ENCODE measurements around the gene SOX8.
"Not testable (repeated sequence)": the region's sequence is repeated elsewhere in the genome, so short reads cannot be mapped to it uniquely, and the experiment has no call there.

Gene SOX8

DNA sequence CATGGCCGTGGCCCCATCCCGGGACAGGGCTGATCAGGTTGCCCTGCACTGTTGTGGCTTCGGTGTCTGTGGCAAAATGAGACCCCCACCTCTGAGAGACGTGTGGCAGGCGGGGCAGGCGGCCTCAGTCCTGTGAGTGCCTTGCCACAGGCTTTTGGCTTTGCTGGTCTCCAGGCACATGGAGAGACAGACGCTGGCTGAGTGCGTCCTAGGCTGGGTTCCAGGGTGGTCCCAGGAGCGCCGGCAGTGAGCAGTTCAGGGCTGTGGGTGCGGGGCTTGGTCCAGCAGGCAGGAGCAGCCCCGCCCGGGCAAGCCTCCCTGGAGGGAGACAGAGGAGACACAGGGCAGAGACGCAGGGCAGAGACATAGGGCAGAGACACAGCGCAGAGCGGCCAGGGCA, 29.2 kb downstream of the SOX8 start:
- no peak for DNase-seq

DNA sequence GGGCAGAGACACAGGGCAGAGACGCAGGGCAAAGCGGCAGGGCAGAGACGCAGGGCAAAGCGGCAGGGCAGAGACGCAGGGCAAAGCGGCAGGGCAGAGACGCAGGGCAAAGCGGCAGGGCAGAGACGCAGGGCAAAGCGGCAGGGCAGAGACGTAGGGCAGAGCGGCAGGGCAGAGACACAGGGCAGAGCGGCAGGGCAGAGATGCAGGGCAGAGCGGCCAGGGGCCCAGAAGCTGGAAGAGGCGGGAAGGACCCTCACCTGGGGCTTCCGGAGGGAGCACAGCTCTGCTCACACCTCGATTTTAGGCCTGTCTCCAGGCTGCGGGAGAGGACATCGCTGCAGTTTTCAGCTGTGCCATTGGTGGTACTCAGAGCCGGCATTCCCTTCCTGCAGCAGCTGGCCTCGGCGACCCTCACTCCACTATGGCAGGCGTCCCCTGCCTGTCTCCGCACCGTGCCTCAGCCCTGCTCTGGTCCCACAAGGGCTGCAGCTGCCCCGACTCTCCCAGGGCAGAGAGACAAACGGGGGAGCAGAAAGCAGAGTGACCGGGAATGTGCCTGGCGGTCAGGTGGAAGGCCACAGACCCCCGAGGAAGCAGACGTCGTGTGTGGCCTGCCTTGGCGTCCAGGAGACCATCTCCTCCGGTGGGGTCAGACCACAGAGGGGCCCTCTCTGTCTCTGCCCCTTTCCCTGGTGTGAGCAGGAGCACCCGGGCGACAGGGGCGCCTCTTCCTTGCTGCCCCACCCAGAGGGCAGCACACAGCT, 29.9 kb downstream of the SOX8 start:
- no peak for DNase-seq

GRCh38 chr16:1012135-1012534, 30.6 kb downstream of the SOX8 start:
- no peak for DNase-seq

DNA sequence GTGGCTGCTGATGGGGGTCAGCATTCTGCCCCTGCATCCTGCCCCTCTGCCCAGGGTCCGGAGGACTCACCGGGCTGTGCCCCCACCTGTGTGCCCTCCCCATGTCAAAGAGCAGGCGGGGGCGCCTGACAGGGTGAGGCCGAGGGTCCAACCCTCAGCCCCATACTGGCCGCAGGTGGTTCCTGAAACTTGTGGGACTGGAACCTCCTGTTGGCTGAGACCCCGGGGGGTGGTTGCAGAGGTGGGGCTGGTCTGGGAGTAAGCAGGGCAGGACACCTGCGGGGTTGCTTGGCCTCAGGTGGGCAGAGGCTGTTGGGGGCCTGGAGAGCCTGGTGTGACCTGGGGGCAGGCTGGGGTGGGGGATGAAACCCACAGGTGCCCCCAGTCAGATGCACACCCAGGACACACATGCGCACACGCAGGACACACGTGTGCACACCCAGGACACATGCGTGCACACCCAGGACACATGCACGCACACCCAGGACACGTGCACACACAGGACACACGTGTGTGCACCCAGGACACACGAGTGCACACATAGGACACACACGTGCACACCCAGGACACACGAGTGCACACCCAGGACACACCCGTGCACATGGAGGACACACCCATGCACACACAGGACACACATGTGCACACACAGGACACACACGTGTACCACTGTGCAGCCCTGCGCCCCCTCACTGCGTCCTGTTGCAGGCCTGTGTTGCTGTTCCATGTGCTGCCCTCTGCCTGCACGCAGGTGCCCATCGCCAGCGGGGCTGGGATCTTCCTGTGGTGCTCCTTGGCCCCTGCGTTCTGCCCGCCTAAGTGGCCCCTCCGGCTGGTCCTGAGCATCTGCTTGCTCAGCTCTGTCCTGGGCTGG, 31.4 kb downstream of the SOX8 start:
- DNase-seq = no peak

- no peak for DNase-seq
Measured at GRCh38 chr16:1013593-1013900, 32.0 kb downstream of the SOX8 start.

DNA sequence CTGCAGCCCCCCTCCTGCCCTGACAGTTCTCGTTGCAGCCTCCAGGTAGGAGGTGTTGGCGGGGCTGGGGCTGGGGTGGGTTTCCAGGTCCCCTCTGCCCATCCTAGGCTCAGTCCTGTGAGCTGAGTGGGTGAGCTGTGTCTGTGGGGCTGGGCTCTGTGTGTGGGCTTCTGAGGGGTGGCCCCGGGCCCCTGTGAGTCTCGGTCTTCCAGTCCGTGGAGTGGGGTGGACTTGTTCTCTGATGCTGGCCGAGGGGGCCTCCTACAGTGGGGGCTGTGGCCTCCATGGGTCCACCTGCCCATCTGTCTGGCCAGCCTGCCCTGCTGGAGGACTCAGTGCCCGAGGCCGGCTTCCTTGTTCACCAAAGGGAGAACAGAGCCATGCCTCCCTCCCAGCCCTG, 32.7 kb downstream of the SOX8 start:
- DNase-seq = no peak

DNA sequence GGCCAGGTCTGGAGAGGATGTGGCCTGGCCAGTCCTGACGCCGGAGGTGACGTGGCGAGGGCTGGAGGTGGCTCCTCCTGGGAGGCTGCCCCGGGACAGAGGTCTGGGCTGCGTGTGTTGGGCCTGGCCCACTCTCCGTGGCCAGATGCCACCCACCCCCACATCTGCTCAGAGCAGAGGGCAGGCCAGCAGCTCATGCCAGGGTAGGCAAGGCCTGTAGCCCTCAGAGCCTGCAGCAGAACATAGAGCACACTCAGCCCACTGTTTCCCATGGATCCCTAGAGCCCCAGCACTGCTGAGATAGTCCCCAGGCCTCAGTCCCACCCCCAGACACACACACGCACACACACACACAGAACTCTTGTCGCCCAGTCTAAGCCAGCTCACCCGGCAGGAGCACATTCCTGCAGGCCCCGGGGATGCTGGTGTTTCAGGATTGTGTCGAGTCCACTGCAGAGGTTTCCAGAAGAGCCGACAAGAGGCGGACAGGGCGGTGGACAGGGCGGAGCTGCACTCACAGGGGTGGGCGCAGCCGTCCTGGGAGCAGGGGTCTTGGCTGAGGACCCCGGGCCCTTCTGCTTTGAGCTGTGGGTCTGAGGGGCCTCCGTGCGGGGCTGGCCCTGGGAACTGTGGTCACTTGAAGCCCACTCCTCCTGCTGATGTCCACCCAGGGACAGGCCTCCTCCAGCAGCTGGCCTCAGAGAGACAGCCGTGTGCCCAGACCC, 33.4 kb downstream of the SOX8 start:
- no peak for DNase-seq

GRCh38 chr16:1018447-1019198, 37.1 kb downstream of the SOX8 start:
- no peak for DNase-seq

DNA sequence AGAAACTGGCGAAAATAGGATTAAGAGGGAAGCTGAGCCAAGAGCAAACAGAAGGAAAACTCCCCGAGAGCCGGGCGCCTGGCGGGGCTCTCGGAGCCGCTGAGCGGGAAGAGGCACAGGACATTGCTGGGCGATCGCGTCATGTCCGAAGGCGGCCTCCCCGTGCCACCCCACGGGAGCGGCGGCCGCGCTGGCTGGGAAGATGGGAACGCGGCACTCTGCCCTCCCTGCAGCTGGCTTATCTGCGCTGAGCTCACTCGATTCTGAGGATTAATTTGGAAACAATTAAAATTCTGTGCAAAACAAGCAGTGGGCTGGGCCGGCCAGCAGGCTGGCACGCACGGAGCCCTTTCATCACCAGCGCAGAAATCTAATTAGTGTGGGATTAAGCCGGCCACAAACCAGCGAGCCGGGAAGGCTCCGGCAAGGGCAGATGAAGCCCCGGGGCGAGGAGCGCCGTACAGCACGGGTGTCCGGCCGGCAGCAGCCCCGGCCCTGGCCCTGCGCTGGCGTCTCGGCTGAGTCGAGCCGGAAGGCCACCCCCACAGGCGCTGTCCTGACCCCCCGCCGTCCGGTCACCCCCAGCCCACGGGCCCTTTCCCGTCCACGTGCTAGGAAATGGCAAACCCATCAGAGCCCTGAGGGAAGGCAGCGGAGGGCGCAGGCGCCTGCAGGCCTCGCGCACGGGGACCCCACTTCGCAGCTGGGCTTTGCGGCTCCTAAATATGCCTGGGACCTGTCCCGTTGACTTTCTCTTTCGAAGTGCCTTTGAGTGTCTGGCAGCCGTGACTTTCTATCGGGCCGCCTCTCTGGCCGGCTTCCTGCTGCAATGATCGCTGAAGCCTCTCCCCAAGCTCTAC, 37.9 kb downstream of the SOX8 start:
- no peak for DNase-seq

DNA sequence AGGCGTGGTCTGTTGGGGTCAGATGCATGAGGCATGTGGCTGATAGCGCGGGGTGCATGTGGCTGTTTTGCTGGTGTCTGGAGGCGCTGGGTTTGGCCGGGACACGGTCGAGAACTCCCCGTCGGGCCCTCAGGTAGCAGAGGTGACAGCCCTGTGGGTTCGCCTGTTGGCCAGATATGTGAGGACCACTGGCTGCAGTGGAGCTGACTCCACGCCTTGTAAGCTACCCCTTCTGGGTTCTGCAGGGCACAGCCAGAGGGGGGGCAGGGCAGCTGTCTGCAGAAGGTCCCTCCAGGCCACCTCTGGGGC, 38.5 kb downstream of the SOX8 start:
- DNase-seq = no peak

GRCh38 chr16:1020591-1020990, 39.0 kb downstream of the SOX8 start:
- no peak for DNase-seq

- no peak for DNase-seq
Measured at GRCh38 chr16:1021553-1022160, 40.1 kb downstream of the SOX8 start.

DNA sequence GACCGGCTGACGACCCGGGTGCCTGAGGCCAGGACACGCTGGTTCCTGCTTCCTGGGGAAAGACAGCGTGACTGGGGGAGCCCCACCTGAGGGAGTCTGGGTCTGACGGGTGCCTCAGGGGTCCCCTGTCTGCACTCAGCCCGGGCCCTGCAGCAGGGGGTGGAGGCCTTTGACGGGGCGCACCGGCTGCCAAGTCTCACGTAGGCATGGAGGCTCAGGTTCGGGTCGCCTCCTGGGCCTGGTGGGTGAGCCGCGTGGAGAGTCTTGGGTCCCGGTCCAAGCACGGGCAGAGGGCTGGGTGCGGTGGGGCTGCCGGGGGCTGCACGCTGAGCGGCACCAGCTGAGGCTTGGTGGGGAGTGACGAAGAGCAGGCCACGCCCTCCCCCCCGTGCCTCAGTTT, 40.9 kb downstream of the SOX8 start:
- DNase-seq = no peak

DNA sequence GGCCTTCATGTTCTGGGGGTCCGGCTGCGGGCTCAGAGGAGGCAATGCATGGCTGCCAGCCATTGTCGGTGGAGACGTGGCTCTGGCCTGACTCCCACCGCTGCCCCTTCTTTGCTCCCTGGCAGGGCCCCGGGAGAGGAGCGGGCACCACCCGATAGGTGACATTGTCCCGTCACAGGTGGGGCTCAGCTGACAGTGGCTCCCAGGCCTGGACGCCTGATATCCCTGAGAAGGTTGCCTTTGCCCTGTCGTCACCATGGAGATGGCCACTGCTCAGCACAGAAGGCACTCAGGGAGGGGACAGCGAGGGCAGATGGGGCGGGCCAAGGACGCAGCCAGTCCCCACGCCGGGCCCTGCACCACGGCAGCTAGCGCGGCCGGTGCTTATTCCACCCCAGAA, 42.6 kb downstream of the SOX8 start:
- no peak for DNase-seq

DNA sequence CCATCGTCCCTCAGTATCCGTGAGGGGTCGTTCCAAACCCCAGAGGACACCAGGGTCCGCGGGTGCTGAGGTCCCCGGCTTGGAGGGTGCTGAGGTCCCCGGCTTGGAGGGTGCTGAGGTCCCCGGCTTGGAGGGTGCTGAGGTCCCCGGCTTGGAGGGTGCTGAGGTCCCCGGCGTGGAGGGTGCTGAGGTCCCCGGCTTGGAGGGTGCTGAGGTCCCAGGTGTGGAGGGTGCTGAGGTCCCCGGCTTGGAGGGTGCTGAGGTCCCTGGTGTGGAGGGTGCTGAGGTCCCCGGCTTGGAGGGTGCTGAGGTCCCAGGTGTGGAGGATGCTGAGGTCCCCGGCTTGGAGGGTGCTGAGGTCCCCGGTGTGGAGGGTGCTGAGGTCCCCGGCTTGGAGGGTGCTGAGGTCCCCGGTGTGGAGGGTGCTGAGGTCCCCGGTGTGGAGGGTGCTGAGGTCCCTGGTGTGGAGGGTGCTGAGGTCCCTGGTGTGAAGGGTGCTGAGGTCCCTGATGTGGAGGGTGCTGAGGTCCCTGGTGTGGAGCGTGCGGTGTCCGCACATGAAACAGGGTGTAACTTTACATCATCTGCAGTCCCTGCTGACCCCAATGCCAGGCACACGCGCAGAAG, 43.7 kb downstream of the SOX8 start:
- DNase-seq = not testable (repeated sequence)

DNA sequence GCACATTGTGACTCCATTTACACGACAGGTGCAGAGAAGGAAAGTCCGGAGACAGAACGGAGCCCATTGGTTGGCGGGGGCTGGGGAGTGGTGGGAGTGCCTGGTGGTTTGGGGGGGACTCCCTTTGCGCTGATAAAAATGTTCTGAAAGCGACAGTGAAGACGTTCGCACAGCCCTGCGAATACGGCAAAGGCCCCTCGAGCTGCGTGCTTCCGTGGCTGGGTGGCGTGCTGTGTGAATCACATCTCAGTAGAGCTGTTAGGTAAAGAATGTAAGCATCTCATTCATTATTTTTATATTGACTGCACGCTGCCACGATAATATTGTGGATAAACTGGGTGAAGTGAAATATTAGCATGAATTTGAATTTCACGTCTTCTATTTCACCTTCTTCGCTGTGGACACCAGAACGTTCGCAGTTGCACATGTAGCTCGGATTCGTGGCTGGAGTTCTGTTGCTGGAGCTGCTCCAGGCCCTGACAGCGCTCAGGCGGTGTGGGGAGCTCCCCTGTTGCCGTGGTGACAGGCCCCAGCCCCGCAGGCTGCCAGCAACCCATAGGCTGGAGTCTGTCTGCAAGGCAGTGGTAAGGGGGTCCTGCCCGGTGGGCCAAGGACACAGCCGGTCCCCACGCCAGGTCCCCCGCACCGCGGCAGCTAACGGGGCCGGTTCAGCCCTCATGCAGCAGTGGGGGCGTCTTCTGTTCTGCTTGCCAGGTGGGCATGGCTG, 44.6 kb downstream of the SOX8 start:
- no peak for DNase-seq

DNA sequence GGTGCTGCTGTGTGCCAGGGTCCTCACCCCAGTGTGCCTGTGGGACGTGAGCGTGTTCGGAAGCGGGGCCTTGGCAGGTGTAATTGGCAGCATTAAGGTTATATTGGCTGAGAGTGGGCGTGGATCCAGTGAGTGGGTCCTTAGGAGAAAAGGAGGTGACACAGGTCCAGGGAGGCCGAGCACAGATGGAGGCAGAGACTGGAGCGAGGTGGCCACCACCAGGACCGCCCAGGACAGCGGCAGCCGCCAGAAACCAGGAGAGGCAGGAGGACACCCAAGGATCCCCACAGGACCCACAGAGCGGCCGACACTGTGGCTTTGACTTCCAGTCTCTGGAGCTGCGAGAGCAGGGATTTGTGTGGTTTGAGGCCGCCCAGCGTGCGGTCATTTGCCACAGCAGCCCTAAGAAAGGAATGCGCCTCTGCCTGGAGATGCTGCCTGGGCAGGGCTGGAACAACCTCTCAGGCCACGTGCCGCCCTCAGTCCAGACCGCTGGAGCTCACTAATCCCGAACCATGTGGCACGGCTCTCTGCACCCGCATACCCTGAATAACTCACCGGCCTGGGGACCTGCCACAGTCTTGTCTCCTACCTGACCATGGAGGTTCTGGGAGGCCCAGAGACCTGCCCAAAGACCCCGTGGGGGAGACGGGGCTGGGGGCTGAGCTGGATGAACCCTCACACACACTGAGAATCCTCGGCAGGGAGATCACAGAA, 45.4 kb downstream of the SOX8 start:
- DNase-seq = no peak

DNA sequence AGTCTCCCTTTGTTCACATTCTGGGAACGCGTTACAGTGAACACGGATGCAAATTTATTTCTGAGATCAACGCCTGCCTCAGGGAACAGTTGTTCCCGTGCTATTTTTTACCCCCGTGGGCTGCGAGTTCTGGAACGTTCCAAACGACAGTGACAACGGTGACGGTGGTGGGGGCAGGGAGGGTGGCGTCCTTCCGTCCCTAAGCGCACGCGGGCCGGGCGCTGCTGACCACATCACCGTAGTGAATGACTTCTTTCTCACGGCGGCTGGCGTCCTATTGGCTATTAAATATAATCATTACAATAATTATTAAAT, 45.9 kb downstream of the SOX8 start:
- DNase-seq = no peak

DNA sequence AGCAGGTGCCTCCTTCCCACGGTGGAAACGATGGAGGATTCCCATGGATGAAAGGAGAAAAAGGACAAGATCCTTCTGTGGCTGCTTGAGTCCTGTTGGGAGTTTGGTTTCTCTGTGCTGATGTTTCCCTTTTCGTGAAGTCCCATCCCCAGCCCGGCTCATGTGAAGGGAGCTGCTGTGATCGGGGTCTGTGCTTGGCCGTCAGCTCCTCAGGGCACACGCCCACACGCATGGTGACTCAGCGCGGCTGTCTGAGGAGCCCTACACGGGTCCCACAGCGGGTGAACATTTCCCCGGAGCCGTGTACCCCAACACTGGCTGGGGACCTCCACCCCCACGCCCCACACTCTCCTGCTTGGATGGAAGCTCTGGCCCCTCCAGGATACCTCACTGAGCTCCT, 46.5 kb downstream of the SOX8 start:
- DNase-seq = no peak

Data from CD4-positive, alpha-beta T cell treated with Interleukin-12 subunit alpha and Interleukin-12 subunit beta, for 1 hour (primary cell).